OCI-LY1 (cell line): Measurements from ENCODE around the gene TSACC.

Experiments used
- H2AFZ ChIP-seq: fragments of 200-600 bp; sonication (generic), shearing (Covaris generic); 2 replicates; pipeline ENCODE4 v1.6.0; 2014; ENCODE audit warnings: antibody characterized with exemption, mild to moderate bottlenecking, low read length
- H3F3A ChIP-seq: fragments of 200-600 bp; sonication (generic), shearing (Covaris generic); 2 replicates; pipeline ENCODE4 v1.6.0; 2014; ENCODE audit warnings: mild to moderate bottlenecking, antibody characterized with exemption, low read length, moderate library complexity; ENCODE audit not compliant: insufficient read depth
- H3K27ac ChIP-seq: fragments of 200-600 bp; sonication (generic); 2 replicates; pipeline ENCODE4 v1.5.1; 2014; ENCODE audit warnings: low read length, mixed run types, mild to moderate bottlenecking, low read depth; ENCODE audit not compliant: poor library complexity, severe bottlenecking
- H3K27me3 ChIP-seq: fragments of 200-600 bp; sonication (generic); 2 replicates; pipeline ENCODE4 v1.6.0; 2014; ENCODE audit warnings: antibody characterized with exemption, mild to moderate bottlenecking, low read length, moderate library complexity; ENCODE audit not compliant: insufficient read depth
- H3K36me3 ChIP-seq: fragments of 200-600 bp; sonication (generic); 2 replicates; pipeline ENCODE4 v1.6.1; 2014; ENCODE audit warnings: mild to moderate bottlenecking, antibody characterized with exemption, low read length, moderate library complexity, mixed read lengths; ENCODE audit not compliant: insufficient read depth
- H3K4me1 ChIP-seq: fragments of 200-600 bp; sonication (generic); 2 replicates; pipeline ENCODE4 v1.5.1; 2014; ENCODE audit warnings: mild to moderate bottlenecking, low read length, moderate library complexity; ENCODE audit not compliant: insufficient read depth, severe bottlenecking
- H3K4me2 ChIP-seq: fragments of 200-600 bp; sonication (generic), shearing (Covaris generic); 2 replicates; pipeline ENCODE4 v1.6.1; 2014; ENCODE audit warnings: low read length
- H3K4me3 ChIP-seq: fragments of 200-600 bp; sonication (generic); 2 replicates; pipeline ENCODE4 v1.5.1; 2014; ENCODE audit warnings: low read length, low read depth, mild to moderate bottlenecking, mixed read lengths; ENCODE audit not compliant: poor library complexity, severe bottlenecking
- H3K79me2 ChIP-seq: fragments of 200-600 bp; shearing (Covaris generic); 2 replicates; pipeline ENCODE4 v1.6.1; 2016; ENCODE audit warnings: mixed run types, low read length, mixed read lengths; ENCODE audit not compliant: insufficient read depth
- H3K9ac ChIP-seq: fragments of 200-600 bp; sonication (generic), shearing (Covaris generic); 2 replicates; pipeline ENCODE4 v1.6.1; 2014; ENCODE audit warnings: mild to moderate bottlenecking, low read length, mixed read lengths
- H3K9me2 ChIP-seq: fragments of 200-600 bp; sonication (generic), shearing (Covaris generic); 2 replicates; pipeline ENCODE4 v1.6.1; 2014; ENCODE audit warnings: low read depth, mild to moderate bottlenecking, low read length, mixed read lengths
- H3K9me3 ChIP-seq: fragments of 200-600 bp; shearing (Covaris generic); 2 replicates; pipeline ENCODE4 v1.6.1; 2014; ENCODE audit warnings: low read length, mixed read lengths
- H4K20me1 ChIP-seq: fragments of 200-600 bp; sonication (generic), shearing (Covaris generic); 2 replicates; pipeline ENCODE4 v1.6.0; 2016; ENCODE audit warnings: mild to moderate bottlenecking, low read length; ENCODE audit not compliant: insufficient read depth
- EZH2 ChIP-seq: fragments of 200-600 bp; sonication (generic), shearing (Covaris generic); IDR thresholded peaks from 2 replicates; pipeline ENCODE4 v1.8.0; 2017; ENCODE audit warnings: borderline replicate concordance, mixed run types, mild to moderate bottlenecking, antibody characterized with exemption, low read length, moderate library complexity, mixed read lengths
- TF ChIP-seq, protein P1 (sequence below): fragments of 200-600 bp; sonication (generic), shearing (Covaris generic); IDR thresholded peaks from 2 replicates; pipeline ENCODE4 v1.5.1; 2017; ENCODE audit warnings: mild to moderate bottlenecking, antibody characterized with exemption, low read length, moderate library complexity, mixed read lengths

The TSACC gene

DNA sequence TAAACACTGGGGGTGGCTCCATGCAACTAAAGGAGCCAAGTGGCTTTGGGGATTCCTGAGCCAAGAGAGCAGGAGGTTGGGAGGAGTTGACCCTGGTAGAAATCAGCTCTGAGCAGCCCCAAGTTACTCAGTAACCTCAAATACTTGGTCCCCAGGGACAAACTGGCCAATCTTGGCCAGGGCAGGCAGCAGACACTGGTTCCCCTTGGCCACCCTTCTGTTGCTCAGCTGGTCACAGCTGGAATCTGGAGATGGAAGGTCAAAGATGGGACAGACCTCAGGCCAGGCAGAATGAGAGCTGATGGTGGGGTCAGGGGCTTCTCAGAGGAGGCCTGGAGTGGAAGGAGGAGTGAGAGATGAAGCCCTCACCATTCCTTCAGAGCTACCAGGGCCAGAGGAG, 27.4 kb downstream of the TSACC start:
- Histone ChIP-seq H3K27me3 (no peaks in the 10 kb centered on the region; the same call in none of the 2 replicates), H3K9ac (no peak overlapping the region), H3K27ac (no peak overlapping the region), H2AFZ (no peak overlapping the region), H4K20me1 (no peaks in the 10 kb centered on the region), H3K36me3 (no peaks in the 10 kb centered on the region), H3K9me2 (no peaks in the 10 kb centered on the region), H3K4me2 (no peak overlapping the region), H3K4me3 (no peak overlapping the region), H3K9me3 (no peaks in the 10 kb centered on the region), H3K79me2 (no peaks in the 10 kb centered on the region), H3F3A (no peaks in the 10 kb centered on the region), H3K4me1 (peaks cover 6% of the 10 kb centered on the region)
- TF ChIP-seq, protein P1, sequence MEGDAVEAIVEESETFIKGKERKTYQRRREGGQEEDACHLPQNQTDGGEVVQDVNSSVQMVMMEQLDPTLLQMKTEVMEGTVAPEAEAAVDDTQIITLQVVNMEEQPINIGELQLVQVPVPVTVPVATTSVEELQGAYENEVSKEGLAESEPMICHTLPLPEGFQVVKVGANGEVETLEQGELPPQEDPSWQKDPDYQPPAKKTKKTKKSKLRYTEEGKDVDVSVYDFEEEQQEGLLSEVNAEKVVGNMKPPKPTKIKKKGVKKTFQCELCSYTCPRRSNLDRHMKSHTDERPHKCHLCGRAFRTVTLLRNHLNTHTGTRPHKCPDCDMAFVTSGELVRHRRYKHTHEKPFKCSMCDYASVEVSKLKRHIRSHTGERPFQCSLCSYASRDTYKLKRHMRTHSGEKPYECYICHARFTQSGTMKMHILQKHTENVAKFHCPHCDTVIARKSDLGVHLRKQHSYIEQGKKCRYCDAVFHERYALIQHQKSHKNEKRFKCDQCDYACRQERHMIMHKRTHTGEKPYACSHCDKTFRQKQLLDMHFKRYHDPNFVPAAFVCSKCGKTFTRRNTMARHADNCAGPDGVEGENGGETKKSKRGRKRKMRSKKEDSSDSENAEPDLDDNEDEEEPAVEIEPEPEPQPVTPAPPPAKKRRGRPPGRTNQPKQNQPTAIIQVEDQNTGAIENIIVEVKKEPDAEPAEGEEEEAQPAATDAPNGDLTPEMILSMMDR = no peak
- no peak for TF ChIP-seq EZH2

DNA sequence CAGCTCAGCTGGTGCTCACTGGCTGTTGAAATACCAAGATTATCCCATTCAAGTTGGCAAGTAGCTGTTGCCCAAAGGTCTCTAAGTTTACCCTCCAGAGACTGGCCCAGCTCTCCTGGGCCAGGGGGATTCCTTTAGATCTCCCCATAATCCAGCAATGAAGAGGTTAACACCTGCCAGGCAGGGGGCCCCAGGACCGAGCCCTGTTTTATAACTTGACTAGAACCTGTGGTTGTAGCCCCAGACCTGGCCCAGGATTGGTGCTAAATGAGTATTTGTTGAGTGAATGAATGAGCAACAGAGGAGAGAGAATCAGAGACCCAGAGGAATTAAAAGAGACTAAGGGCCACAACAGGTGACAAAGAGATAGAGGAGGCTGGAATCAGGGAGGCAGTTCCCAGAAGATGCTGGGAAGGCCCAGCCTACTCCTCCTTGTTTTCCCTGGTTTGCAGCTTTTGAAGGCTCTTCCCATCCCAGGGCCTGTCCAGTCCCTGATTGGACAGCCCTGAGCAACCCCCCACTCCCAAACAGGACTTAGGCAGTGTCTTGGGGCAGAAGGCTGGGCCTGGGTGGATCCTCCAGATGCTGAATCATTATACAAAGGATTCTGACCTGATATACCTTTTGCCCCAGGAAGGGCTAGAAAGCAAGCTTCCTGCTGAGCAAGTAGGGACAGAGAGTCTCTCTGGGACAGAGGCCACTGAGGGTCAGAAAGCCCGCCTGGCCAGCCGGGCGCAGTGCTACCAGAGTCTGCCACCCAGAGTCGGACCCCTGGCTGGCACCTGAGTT, 28.2 kb downstream of the TSACC start:
- Histone ChIP-seq H3K9ac (no peak overlapping the region), H3K9me3 (no peaks in the 10 kb centered on the region), H3K36me3 (no peaks in the 10 kb centered on the region), H2AFZ (no peak overlapping the region), H3K9me2 (no peaks in the 10 kb centered on the region), H3K27ac (no peak overlapping the region), H3K4me1 (peaks cover 6% of the 10 kb centered on the region), H3K4me3 (no peak overlapping the region), H3F3A (no peaks in the 10 kb centered on the region), H4K20me1 (no peaks in the 10 kb centered on the region), H3K4me2 (no peak overlapping the region), H3K27me3 (no peaks in the 10 kb centered on the region; the same call in none of the 2 replicates), H3K79me2 (no peaks in the 10 kb centered on the region)
- no peak for TF ChIP-seq EZH2
- TF ChIP-seq, protein P1 = no peak

DNA sequence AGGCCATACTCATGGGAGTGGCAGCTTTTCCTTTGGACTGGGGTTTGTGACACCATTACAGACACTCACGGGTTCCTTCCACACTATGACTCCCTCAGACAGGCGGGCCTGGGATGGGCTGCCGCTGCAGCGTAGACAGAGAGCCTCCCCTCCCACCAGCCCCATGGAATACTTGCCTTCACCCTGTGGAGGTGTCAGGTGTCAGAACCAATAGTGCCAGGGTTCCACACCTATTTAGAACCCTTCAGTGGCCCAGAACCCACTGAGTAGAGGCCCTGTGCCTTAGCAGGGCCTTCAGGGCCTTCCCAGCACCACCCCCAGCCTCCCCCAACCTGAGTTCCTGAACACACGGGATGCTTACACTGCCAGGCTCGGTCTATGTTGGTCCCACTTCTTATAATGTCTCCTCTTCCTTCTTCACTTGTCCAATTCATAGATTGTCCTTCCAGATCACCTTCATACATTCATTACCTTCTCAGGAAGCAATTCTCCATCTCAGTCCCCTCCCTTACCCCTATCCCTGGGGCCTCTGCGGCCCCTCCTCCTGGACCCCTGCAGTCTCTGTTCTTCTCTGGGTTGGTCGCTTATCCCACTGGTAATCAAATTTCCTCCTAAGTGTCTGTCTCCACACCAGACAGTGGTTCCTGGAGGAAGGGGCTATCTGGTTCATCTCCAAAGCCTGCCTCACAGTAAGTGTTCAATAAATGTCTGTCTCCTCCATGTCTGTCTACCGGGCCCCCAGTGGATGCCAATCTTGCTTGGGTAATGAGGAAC, 29.2 kb downstream of the TSACC start:
- H2AFZ ChIP-seq = no peak overlapping the region
- H3K9me3 ChIP-seq = no peaks in the 10 kb centered on the region
- no peak overlapping the region for H3K9ac ChIP-seq
- H3F3A ChIP-seq = no peaks in the 10 kb centered on the region
- H4K20me1 ChIP-seq = no peaks in the 10 kb centered on the region
- no peaks in the 10 kb centered on the region for H3K36me3 ChIP-seq
- no peak overlapping the region for H3K27ac ChIP-seq
- peaks cover 6% of the 10 kb centered on the region for H3K4me1 ChIP-seq
- no peak overlapping the region for H3K4me2 ChIP-seq
- TF ChIP-seq EZH2 = no peak
- TF ChIP-seq, protein P1 = no peak
- H3K79me2 ChIP-seq = no peaks in the 10 kb centered on the region
- no peaks in the 10 kb centered on the region for H3K9me2 ChIP-seq
- no peak overlapping the region for H3K4me3 ChIP-seq
- H3K27me3 ChIP-seq = no peaks in the 10 kb centered on the region; the same call in none of the 2 replicates
